ENCODE data around the gene SGO1. TPM values are rescaled to one million over a fixed set of nuclear protein-coding genes. Genes with fewer than 3 reads are reported as not detected.
A peak's percentile ranks its signal among the peaks of the same experiment; 100 is the strongest.
"Not testable (repeated sequence)": the region's sequence is repeated elsewhere in the genome, so short reads cannot be mapped to it uniquely, and the experiment has no call there.

Gene SGO1
- polyA plus RNA-seq, 2 donors, result 1.8 to 1.9 TPM

DNA sequence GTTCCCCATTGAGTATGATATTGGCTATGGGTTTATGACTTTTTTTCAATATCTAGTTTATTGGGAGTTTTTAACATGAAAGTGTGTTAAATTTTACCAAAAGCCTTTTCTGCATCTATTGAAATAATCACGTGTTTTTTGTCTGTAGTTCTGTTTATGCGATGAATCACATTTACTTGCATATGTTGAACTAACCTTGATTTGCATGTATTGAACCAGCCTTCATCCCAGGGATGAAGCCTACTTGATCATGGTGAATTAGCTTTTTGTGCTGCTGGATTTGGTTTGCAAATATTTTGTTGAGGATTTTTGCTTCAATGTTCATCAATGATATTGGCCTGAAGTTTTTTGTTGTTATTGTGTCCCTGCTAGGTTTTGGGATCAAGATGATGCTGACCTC is 21.9 kb upstream of the SGO1 start:
- 77 to 85% methylated on average over 2 of the region's 2 CpGs for WGBS, 2 donors
- not testable (repeated sequence) for H3K9me3 ChIP-seq (ENCODE audit: control insufficient read depth in 2 of 2, insufficient read depth in 1 of 2, low read depth in 1 of 2, low read length in 1 of 2); H3K27ac ChIP-seq (ENCODE audit: low read depth in 2 of 2, low read length in 1 of 2); H3K4me1 ChIP-seq (ENCODE audit: control insufficient read depth in 2 of 2, insufficient read depth in 2 of 2, low read length in 1 of 2); H3K27me3 ChIP-seq (ENCODE audit: control insufficient read depth in 1 of 2, insufficient read depth in 2 of 2, low read length in 2 of 2); H3K4me3 ChIP-seq (ENCODE audit: low read depth in 1 of 2, low read length in 2 of 2); H3K36me3 ChIP-seq (ENCODE audit: control insufficient read depth in 2 of 2, insufficient read depth in 2 of 2, low read length in 1 of 2)

DNA sequence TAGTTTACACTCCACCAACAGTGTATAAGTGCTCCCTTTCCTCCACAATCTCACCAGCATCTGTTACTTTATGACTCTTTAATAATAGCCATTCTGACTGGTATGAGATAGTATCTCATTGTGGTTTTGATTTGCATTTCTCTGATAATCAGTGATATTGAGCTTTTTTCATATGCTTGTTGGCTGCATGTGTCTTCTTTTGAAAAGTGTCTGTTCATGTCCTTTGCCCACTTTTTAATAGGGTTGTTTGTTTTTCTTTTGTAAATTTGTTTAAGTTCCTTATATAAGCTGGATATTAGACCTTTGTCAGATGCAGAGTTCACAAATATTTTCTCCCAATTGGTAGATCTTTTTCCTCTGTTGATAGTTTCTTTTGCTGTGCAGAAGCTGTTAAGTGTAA is 19.9 kb upstream of the SGO1 start:
- not testable (repeated sequence) for H3K27me3 ChIP-seq (ENCODE audit: control insufficient read depth in 1 of 2, insufficient read depth in 2 of 2, low read length in 2 of 2); H3K4me1 ChIP-seq (ENCODE audit: control insufficient read depth in 2 of 2, insufficient read depth in 2 of 2, low read length in 1 of 2); H3K36me3 ChIP-seq (ENCODE audit: control insufficient read depth in 2 of 2, insufficient read depth in 2 of 2, low read length in 1 of 2); H3K9me3 ChIP-seq (ENCODE audit: control insufficient read depth in 2 of 2, insufficient read depth in 1 of 2, low read depth in 1 of 2, low read length in 1 of 2); H3K4me3 ChIP-seq (ENCODE audit: low read depth in 1 of 2, low read length in 2 of 2); H3K27ac ChIP-seq (ENCODE audit: low read depth in 2 of 2, low read length in 1 of 2)

DNA sequence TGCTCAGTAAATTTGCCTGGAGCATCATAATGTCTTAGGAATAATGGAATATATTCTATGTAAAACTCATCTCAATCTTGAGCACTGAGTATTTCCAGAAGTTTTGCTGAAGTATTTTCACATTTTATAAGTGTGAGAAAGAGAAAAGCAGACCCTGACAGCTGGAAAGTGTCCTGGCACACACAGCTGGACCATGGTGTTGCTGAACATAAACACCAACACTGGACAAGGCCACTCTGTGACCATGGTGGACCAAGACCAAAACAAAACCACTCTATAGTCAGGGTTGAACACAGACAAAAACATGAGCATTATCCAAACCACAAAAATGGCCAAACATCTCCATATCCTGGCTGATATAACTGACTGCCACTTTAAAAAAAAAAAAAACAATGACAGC is 15.1 kb upstream of the SGO1 start:
- Histone ChIP-seq H3K36me3 (ENCODE audit: control insufficient read depth in 2 of 2, insufficient read depth in 2 of 2, low read length in 1 of 2) (no peaks in the 10 kb centered on the region), H3K27me3 (ENCODE audit: control insufficient read depth in 1 of 2, insufficient read depth in 2 of 2, low read length in 2 of 2) (no peaks in the 10 kb centered on the region), H3K4me1 (ENCODE audit: control insufficient read depth in 2 of 2, insufficient read depth in 2 of 2, low read length in 1 of 2) (no peaks in the 10 kb centered on the region), H3K9me3 (ENCODE audit: control insufficient read depth in 2 of 2, insufficient read depth in 1 of 2, low read depth in 1 of 2, low read length in 1 of 2) (no peaks in the 10 kb centered on the region), H3K27ac (ENCODE audit: low read depth in 2 of 2, low read length in 1 of 2) (no peak overlapping the region), H3K4me3 (ENCODE audit: low read depth in 1 of 2, low read length in 2 of 2) (no peak overlapping the region)

DNA sequence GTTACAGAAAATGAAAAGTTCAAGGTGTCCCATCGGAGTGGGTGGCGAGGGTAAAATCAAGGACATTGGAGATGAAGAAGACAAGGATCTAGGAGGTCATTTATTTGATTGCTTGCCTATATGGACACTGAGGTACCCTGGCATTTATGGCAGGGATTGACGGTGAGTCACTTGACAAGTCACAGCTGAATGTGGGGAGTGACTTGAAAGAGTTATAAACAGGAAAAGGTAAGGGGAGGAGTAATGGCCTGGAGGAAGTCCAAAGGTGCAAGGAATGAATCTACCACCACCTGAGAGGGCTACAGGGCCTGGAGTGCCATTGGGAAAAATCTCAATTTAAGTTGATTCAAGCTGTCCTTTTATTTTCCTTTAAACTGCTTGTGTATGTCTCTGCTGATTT is 11.8 kb upstream of the SGO1 start:
- 81 to 82% methylated on average over 3 of the region's 3 CpGs for WGBS, 2 donors
- no peak overlapping the region for H3K27ac ChIP-seq (ENCODE audit: low read depth in 2 of 2, low read length in 1 of 2)
- no peaks in the 10 kb centered on the region for H3K9me3 ChIP-seq (ENCODE audit: control insufficient read depth in 2 of 2, insufficient read depth in 1 of 2, low read depth in 1 of 2, low read length in 1 of 2)
- H3K36me3 ChIP-seq (ENCODE audit: control insufficient read depth in 2 of 2, insufficient read depth in 2 of 2, low read length in 1 of 2), result no peaks in the 10 kb centered on the region
- no peaks in the 10 kb centered on the region for H3K4me1 ChIP-seq (ENCODE audit: control insufficient read depth in 2 of 2, insufficient read depth in 2 of 2, low read length in 1 of 2)
- H3K4me3 ChIP-seq (ENCODE audit: low read depth in 1 of 2, low read length in 2 of 2), result no peak overlapping the region
- H3K27me3 ChIP-seq (ENCODE audit: control insufficient read depth in 1 of 2, insufficient read depth in 2 of 2, low read length in 2 of 2), result no peaks in the 10 kb centered on the region

DNA sequence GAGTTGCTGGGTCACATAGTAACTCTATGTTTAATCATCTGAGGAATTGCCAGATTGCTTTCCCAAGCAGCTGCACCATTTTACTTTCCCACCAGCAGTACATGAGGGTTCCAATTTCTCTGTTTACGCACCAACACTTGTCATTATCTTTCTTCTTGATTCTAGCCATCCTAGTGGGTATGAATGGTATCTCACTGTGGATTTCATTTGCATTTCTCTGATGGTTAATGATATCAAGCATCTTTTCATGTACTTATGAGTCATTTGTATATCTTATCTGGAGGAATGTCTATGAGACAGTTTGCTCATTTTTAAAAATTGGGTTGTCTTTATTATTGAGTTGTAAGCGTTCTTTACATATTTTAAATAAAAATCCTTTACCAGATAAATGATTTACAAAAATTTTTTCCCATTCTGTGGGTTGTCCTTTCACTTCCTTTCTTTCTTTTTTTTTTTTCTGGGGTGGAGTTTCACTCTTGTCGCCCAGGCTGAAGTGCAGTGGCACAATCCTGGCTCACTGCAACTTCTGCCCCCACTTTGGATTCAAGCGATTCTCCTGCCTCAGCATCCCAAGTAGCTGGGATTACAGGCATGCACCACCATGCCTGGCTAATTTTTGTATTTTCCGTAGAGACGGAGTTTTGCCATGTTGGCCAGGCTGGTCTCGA is 8.9 kb upstream of the SGO1 start:
- Histone ChIP-seq H3K36me3 (ENCODE audit: control insufficient read depth in 2 of 2, insufficient read depth in 2 of 2, low read length in 1 of 2) (no peaks in the 10 kb centered on the region), H3K4me3 (ENCODE audit: low read depth in 1 of 2, low read length in 2 of 2) (no peak overlapping the region), H3K4me1 (ENCODE audit: control insufficient read depth in 2 of 2, insufficient read depth in 2 of 2, low read length in 1 of 2) (no peaks in the 10 kb centered on the region), H3K27ac (ENCODE audit: low read depth in 2 of 2, low read length in 1 of 2) (no peak overlapping the region), H3K9me3 (ENCODE audit: control insufficient read depth in 2 of 2, insufficient read depth in 1 of 2, low read depth in 1 of 2, low read length in 1 of 2) (no peaks in the 10 kb centered on the region), H3K27me3 (ENCODE audit: control insufficient read depth in 1 of 2, insufficient read depth in 2 of 2, low read length in 2 of 2) (no peaks in the 10 kb centered on the region)
- WGBS, 2 donors, result 94 to 95% methylated on average over 7 of the region's 7 CpGs

DNA sequence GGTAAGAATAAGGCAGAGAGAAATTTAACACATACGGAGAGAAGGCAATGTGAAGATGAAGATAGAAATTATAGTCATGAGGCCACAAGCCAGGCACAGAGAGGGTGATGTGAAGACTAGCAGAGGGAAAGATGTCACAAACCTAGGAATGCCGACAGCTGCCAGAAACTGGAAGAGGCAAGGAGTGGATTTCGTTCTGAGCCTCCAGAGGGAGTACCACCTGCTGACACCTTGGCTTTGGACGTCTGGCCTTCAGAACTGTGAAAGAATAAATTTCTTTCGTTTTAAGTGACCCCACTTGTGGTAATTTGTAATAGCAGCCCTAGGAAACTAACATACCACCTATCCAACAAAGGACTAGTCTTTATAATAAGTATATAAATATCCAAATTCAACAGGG is 5.0 kb upstream of the SGO1 start:
- Histone ChIP-seq H3K9me3 (ENCODE audit: control insufficient read depth in 2 of 2, insufficient read depth in 1 of 2, low read depth in 1 of 2, low read length in 1 of 2) (no peaks in the 10 kb centered on the region), H3K27me3 (ENCODE audit: control insufficient read depth in 1 of 2, insufficient read depth in 2 of 2, low read length in 2 of 2) (no peaks in the 10 kb centered on the region), H3K4me3 (ENCODE audit: low read depth in 1 of 2, low read length in 2 of 2) (no peak overlapping the region), H3K36me3 (ENCODE audit: control insufficient read depth in 2 of 2, insufficient read depth in 2 of 2, low read length in 1 of 2) (no peaks in the 10 kb centered on the region), H3K4me1 (ENCODE audit: control insufficient read depth in 2 of 2, insufficient read depth in 2 of 2, low read length in 1 of 2) (no peaks in the 10 kb centered on the region), H3K27ac (ENCODE audit: low read depth in 2 of 2, low read length in 1 of 2) (no peak overlapping the region)
- 69 to 79% methylated on average over 5 of the region's 5 CpGs for WGBS, 2 donors

DNA sequence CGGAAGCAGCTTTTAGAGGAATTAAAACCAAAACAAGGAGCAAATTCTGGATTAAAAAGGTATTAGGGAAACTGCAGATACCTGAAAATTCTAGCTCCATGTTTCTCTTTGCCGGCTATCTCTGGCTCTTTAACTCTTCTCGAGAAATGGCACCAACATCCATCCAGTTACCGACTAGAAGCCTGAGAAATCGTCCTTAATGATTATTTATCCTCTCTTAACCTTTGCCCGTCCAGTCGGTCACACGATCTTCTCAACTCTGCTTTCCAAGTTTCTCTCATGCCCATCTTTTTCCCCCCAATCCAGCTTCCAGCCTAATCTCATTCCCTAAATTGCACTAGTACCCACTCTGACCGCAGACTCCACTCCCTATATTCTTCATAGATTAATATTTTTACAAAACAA is 596 bp upstream of the SGO1 start:
- no peaks in the 10 kb centered on the region for H3K9me3 ChIP-seq (ENCODE audit: control insufficient read depth in 2 of 2, insufficient read depth in 1 of 2, low read depth in 1 of 2, low read length in 1 of 2)
- no peaks in the 10 kb centered on the region for H3K27me3 ChIP-seq (ENCODE audit: control insufficient read depth in 1 of 2, insufficient read depth in 2 of 2, low read length in 2 of 2)
- peak overlapping the region; percentile 56 to 80 for H3K4me3 ChIP-seq (ENCODE audit: low read depth in 1 of 2, low read length in 2 of 2)
- H3K4me1 ChIP-seq (ENCODE audit: control insufficient read depth in 2 of 2, insufficient read depth in 2 of 2, low read length in 1 of 2), result no peaks in the 10 kb centered on the region
- 1 to 2% methylated on average over 9 of the region's 9 CpGs for WGBS, 2 donors
- H3K36me3 ChIP-seq (ENCODE audit: control insufficient read depth in 2 of 2, insufficient read depth in 2 of 2, low read length in 1 of 2), result no peaks in the 10 kb centered on the region
- H3K27ac ChIP-seq (ENCODE audit: low read depth in 2 of 2, low read length in 1 of 2), result peak overlapping the region; percentile 93 to 96

DNA sequence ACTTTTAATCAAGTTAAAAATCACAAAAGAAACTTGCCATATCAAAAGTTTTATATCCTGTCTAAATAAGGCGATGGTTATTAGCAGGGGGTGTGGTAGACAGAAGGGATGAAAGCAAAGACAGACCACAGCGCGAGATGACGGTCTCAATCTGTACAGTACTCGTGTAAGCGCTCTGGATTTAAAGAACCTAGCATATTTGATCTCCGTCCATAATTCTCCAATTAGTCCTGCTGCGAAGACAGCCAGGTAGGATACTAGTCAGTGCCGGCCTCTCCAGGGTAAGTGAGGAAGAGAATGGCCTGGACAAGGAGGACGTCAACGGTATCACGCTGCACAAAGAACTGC is 701 bp downstream of the SGO1 start:
- WGBS, 2 donors, result 3 to 4% methylated on average over 12 of the region's 12 CpGs
- peak overlapping the region; percentile 78 to 80 for H3K4me3 ChIP-seq (ENCODE audit: low read depth in 1 of 2, low read length in 2 of 2)
- H3K27me3 ChIP-seq (ENCODE audit: control insufficient read depth in 1 of 2, insufficient read depth in 2 of 2, low read length in 2 of 2), result no peaks in the 10 kb centered on the region

DNA sequence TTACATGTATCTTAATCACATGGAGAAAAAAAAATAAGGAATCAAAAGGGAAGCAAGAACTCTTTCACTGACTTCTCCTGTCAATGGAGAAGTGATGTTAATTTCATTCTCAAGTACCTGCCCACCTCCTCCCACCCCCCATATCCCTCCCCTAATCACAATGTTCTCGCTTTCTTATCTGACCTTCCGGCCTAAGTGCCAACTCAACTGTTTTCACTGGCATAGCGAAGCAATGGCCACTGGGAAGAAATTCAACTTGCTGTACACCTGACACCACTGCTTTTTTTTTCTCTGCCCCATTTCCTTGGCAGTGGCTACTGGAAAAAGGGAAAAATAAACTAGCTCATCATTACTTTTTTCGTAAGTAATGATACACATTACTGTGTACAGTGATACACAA is 3.8 kb downstream of the SGO1 start:
- no peak overlapping the region for H3K4me3 ChIP-seq (ENCODE audit: low read depth in 1 of 2, low read length in 2 of 2)
- no peak overlapping the region for H3K27ac ChIP-seq (ENCODE audit: low read depth in 2 of 2, low read length in 1 of 2)
- H3K36me3 ChIP-seq (ENCODE audit: control insufficient read depth in 2 of 2, insufficient read depth in 2 of 2, low read length in 1 of 2), result no peaks in the 10 kb centered on the region
- WGBS, 2 donors, result 82 to 97% methylated on average over 4 of the region's 4 CpGs
- no peaks in the 10 kb centered on the region for H3K4me1 ChIP-seq (ENCODE audit: control insufficient read depth in 2 of 2, insufficient read depth in 2 of 2, low read length in 1 of 2)
- H3K9me3 ChIP-seq (ENCODE audit: control insufficient read depth in 2 of 2, insufficient read depth in 1 of 2, low read depth in 1 of 2, low read length in 1 of 2), result no peaks in the 10 kb centered on the region
- no peaks in the 10 kb centered on the region for H3K27me3 ChIP-seq (ENCODE audit: control insufficient read depth in 1 of 2, insufficient read depth in 2 of 2, low read length in 2 of 2)

More for the DNA sequence above, 701 bp downstream of the SGO1 start:
- Histone ChIP-seq H3K4me1 (ENCODE audit: control insufficient read depth in 2 of 2, insufficient read depth in 2 of 2, low read length in 1 of 2) (no peaks in the 10 kb centered on the region), H3K27ac (ENCODE audit: low read depth in 2 of 2, low read length in 1 of 2) (no peak overlapping the region), H3K9me3 (ENCODE audit: control insufficient read depth in 2 of 2, insufficient read depth in 1 of 2, low read depth in 1 of 2, low read length in 1 of 2) (no peaks in the 10 kb centered on the region), H3K36me3 (ENCODE audit: control insufficient read depth in 2 of 2, insufficient read depth in 2 of 2, low read length in 1 of 2) (no peaks in the 10 kb centered on the region)

DNA sequence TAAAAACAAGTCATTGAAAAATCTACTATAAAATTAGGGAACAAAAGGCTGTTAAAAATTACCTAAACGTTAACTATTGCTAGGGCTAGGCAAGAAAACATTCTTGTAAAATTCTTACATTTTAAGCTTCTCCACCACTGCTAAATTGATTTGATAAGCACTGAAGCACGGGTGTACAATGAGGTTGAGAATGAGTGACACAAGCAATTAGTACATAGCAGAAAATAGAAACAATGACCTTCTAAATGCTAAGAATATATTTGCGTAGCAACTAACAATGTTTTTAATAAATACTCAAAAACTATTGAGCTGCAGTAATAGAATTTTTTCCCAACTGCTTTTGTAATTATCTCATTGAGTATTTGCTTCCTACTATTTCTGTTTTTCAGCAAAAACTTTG is 4.7 kb downstream of the SGO1 start:
- H3K9me3 ChIP-seq (ENCODE audit: control insufficient read depth in 2 of 2, insufficient read depth in 1 of 2, low read depth in 1 of 2, low read length in 1 of 2), result no peaks in the 10 kb centered on the region
- H3K27me3 ChIP-seq (ENCODE audit: control insufficient read depth in 1 of 2, insufficient read depth in 2 of 2, low read length in 2 of 2), result no peaks in the 10 kb centered on the region
- no peak overlapping the region for H3K4me3 ChIP-seq (ENCODE audit: low read depth in 1 of 2, low read length in 2 of 2)
- H3K4me1 ChIP-seq (ENCODE audit: control insufficient read depth in 2 of 2, insufficient read depth in 2 of 2, low read length in 1 of 2), result no peaks in the 10 kb centered on the region
- 79 to 83% methylated on average over 3 of the region's 3 CpGs for WGBS, 2 donors
- H3K36me3 ChIP-seq (ENCODE audit: control insufficient read depth in 2 of 2, insufficient read depth in 2 of 2, low read length in 1 of 2), result no peaks in the 10 kb centered on the region
- H3K27ac ChIP-seq (ENCODE audit: low read depth in 2 of 2, low read length in 1 of 2), result no peak overlapping the region

Data from esophagus (tissue), 2 donors.